T-helper 1 cell (primary cell): ENCODE data around the gene HPCAL1.

Source experiments
- DNase-seq, 5 donors: peaks; one replicate each; pipeline ENCODE4 v3.0.0-alpha.2; 2012 to 2020

Gene HPCAL1

GRCh38 chr2:10324095-10324832 is 21.6 kb downstream of the HPCAL1 start:
- no peak for DNase-seq

GRCh38 chr2:10325278-10326145 is 22.8 kb downstream of the HPCAL1 start:
- no peak for DNase-seq

- no peak for DNase-seq
Observed at GRCh38 chr2:10326151-10326616, 23.5 kb downstream of the HPCAL1 start.

- DNase-seq: no peak
Observed at GRCh38 chr2:10326707-10327594, 24.2 kb downstream of the HPCAL1 start.

- DNase-seq: peak in 1 of 5 donors; percentile 10
Observed at GRCh38 chr2:10327896-10328669, 25.4 kb downstream of the HPCAL1 start.

GRCh38 chr2:10328670-10329579 is 26.2 kb downstream of the HPCAL1 start:
- DNase-seq: no peak

- no peak for DNase-seq
Observed at GRCh38 chr2:10329580-10329879, 26.8 kb downstream of the HPCAL1 start.

- peak in 3 of 5 donors; percentile 28 to 38 (median 38) for DNase-seq
Observed at GRCh38 chr2:10329880-10330699, 27.4 kb downstream of the HPCAL1 start.

- DNase-seq: peak in 1 of 5 donors; percentile 8
Observed at GRCh38 chr2:10330700-10331026, 28.0 kb downstream of the HPCAL1 start.

- peak; percentile 40 to 82 (median 63) for DNase-seq
Observed at GRCh38 chr2:10331027-10331701, 28.5 kb downstream of the HPCAL1 start.

GRCh38 chr2:10331702-10332401 is 29.1 kb downstream of the HPCAL1 start:
- peak in 4 of 5 donors; percentile 18 to 58 (median 37) for DNase-seq

- DNase-seq: no peak
Observed at GRCh38 chr2:10332402-10333246, 29.9 kb downstream of the HPCAL1 start.

GRCh38 chr2:10333247-10333613 is 30.5 kb downstream of the HPCAL1 start:
- no peak for DNase-seq

- DNase-seq: no peak
Observed at GRCh38 chr2:10333966-10334365, 31.3 kb downstream of the HPCAL1 start.

- no peak for DNase-seq
Observed at GRCh38 chr2:10335046-10335840, 32.5 kb downstream of the HPCAL1 start.

GRCh38 chr2:10336283-10336682 is 33.6 kb downstream of the HPCAL1 start:
- DNase-seq: no peak
